K562 (cell line): ENCODE data around the gene RNU6-1. TPM values are rescaled to one million over a fixed set of nuclear protein-coding genes. Genes with fewer than 3 reads are reported as not detected.

Experiments
- ATAC-seq: fragments of 200-7000 bp; cut with Tn5 transposase; 3 replicates; pipeline ENCODE4 v1.9.1; 2020; ENCODE audit warnings: moderate library complexity
- BruUV-seq: library from RNA; stranded (reverse); fragments of 400-500 nt; replicated peaks from 2 replicates; lab custom pipeline; 2021; lab: Mats Ljungman, UMichigan
- CTCF ChIA-PET: fragments of 300-600 bp; formaldehyde crosslinking; extraction: SDS; loops from one replicate; lab custom pipeline; 2021; ENCODE audit warnings: low intra/inter-chr PET ratio; lab: Yijun Ruan, JAX
- POLR2A ChIA-PET: fragments of 300-600, 350-650 bp; sonication (Branson Sonifier 250); formaldehyde crosslinking; extraction: SDS; loops from one replicate; lab custom pipeline; 2021; ENCODE audit warnings: antibody characterized with exemption, inconsistent platforms; lab: Yijun Ruan, JAX
- DNase-seq, 4 experiments: peaks; one replicate each; pipeline versions ENCODE4 v3.0.0 to v3.0.0-alpha.2; 2011 to 2018; ENCODE audit warnings: low spot score in 3 of 4, mixed read lengths in 3 of 4; ENCODE audit errors: extremely low read depth in 1 of 4
- FAIRE-seq: peaks from 2 replicates; lab custom pipeline; 2011; peaks lifted over from hg19 to GRCh38; lab: Jason Lieb, UNC
- H2AFZ ChIP-seq: 2 replicates; pipeline ENCODE4 v1.6.0; 2011; ENCODE audit warnings: low read depth, low read length, control low read depth, inconsistent platforms
- H3K27ac ChIP-seq: fragments of 200-600 bp; 3 replicates; pipeline ENCODE4 v1.8.0; 2011; ENCODE audit warnings: low read depth, mild to moderate bottlenecking, control low read depth, inconsistent platforms, low read length, moderate library complexity, mixed read lengths; ENCODE audit errors: extremely low read depth
- H3K27me3 ChIP-seq, 2 experiments: fragments of 300-600 bp in 1 of 2; 2 replicates in 1 of 2; 3 replicates in 1 of 2; pipeline versions ENCODE4 v1.6.0 to v1.8.0; 2011; ENCODE audit warnings: inconsistent platforms in 2 of 2, low read length in 2 of 2, mild to moderate bottlenecking in 1 of 2, mixed read lengths in 1 of 2, moderate library complexity in 1 of 2; ENCODE audit not compliant: control insufficient read depth in 2 of 2, insufficient read depth in 2 of 2
- H3K36me3 ChIP-seq: fragments of 300-600 bp; 3 replicates; pipeline ENCODE4 v1.8.0; 2011; ENCODE audit warnings: mild to moderate bottlenecking, low read length, inconsistent platforms; ENCODE audit not compliant: control insufficient read depth, insufficient read depth
- H3K4me1 ChIP-seq, 2 experiments: fragments of 200-600 bp in 1 of 2; replicated peaks in 1 of 2; 2 replicates in 1 of 2; 3 replicates in 1 of 2; pipeline versions ENCODE4 v1.5.1 to v1.8.0; 2011; ENCODE audit warnings: inconsistent platforms in 2 of 2, low read length in 2 of 2, mild to moderate bottlenecking in 1 of 2, mixed read lengths in 1 of 2, moderate library complexity in 1 of 2; ENCODE audit not compliant: control insufficient read depth in 2 of 2, insufficient read depth in 2 of 2
- H3K4me2 ChIP-seq: 2 replicates; pipeline ENCODE4 v1.6.1; 2011; ENCODE audit warnings: low read length, control low read depth, inconsistent platforms, mixed read lengths; ENCODE audit not compliant: insufficient read depth
- H3K4me3 ChIP-seq: fragments of 200-600 bp; sonication (generic), shearing (Covaris generic); 2 replicates; pipeline ENCODE4 v1.5.1; 2016; ENCODE audit warnings: control low read depth, inconsistent platforms
- H3K79me2 ChIP-seq: fragments of 200-600 bp; 3 replicates; pipeline ENCODE4 v1.8.0; 2011; ENCODE audit warnings: low read length, inconsistent platforms; ENCODE audit not compliant: control insufficient read depth, insufficient read depth
- H3K9ac ChIP-seq, 2 experiments: 2 replicates each; pipeline versions ENCODE4 v1.6.0 to v1.6.1; 2011; ENCODE audit warnings: low read depth in 2 of 2, low read length in 2 of 2, control low read depth in 1 of 2, inconsistent platforms in 1 of 2, mild to moderate bottlenecking in 1 of 2, mixed read lengths in 1 of 2; ENCODE audit not compliant: insufficient read depth in 1 of 2
- H3K9me1 ChIP-seq: one replicate; pipeline ENCODE4 v1.6.0; 2011; ENCODE audit warnings: inconsistent platforms, mild to moderate bottlenecking, low read length, moderate library complexity; ENCODE audit not compliant: control insufficient read depth, insufficient read depth
- H3K9me3 ChIP-seq: replicated peaks from 2 replicates; pipeline ENCODE4 v1.5.1; 2011; ENCODE audit warnings: low read depth, low read length, inconsistent platforms; ENCODE audit not compliant: control insufficient read depth, insufficient read depth
- H4K20me1 ChIP-seq: replicated peaks from 2 replicates; pipeline ENCODE4 v1.6.1; 2011; ENCODE audit warnings: low read length, inconsistent platforms, mixed read lengths; ENCODE audit not compliant: control insufficient read depth, insufficient read depth
- GATA2 ChIP-seq: sonication (generic); formaldehyde crosslinking; IDR thresholded peaks from 2 replicates; pipeline ENCODE4 v1.4.0; 2020; ENCODE audit warnings: mild to moderate bottlenecking, missing genetic modification reagents
- IRF2 ChIP-seq: sonication (generic); formaldehyde crosslinking; IDR thresholded peaks from 2 replicates; pipeline ENCODE4 v1.8.1; 2022; ENCODE audit warnings: mild to moderate bottlenecking, missing genetic modification reagents
- NELFE ChIP-seq: IDR thresholded peaks from 2 replicates; pipeline ENCODE4 v1.6.1; 2011; ENCODE audit warnings: mild to moderate bottlenecking; ENCODE audit not compliant: insufficient read depth, insufficient read length
- OTX1 ChIP-seq: fragments of 450-650 bp; formaldehyde crosslinking; IDR thresholded peaks from 2 replicates; pipeline ENCODE4 v1.4.0; 2022; ENCODE audit warnings: mild to moderate bottlenecking
- TRIM28 ChIP-seq: fragments of 450-650 bp; IDR thresholded peaks from 2 replicates; pipeline ENCODE4 v1.6.1; 2017
- WGBS: fragments of 100-300 bp; shearing (Covaris generic); methylation state at CpG from one replicate; pipeline ENCODE4 v1.1.6; 2016; ENCODE audit warnings: low coverage, mixed read lengths; ENCODE audit not compliant: insufficient coverage; ENCODE audit errors: missing lambda C conversion rate; 5-methylcytosine and 5-hydroxymethylcytosine counted together
- in situ Hi-C: fragments of 300-500 bp; cut with MboI; formaldehyde crosslinking; loops from 4 replicates; pipeline ENCODE4 v1.15.0; 2018; ENCODE audit warnings: inconsistent platforms, mixed read lengths
- intact Hi-C: fragments of 100-400 bp; cut with micrococcal nuclease; formaldehyde crosslinking; loops from 2 replicates; pipeline ENCODE4 v1.14.2; 2022
- polyA plus RNA-seq, 8 experiments: library from polyadenylated mRNA; depleted of rRNA in 4 of 8; stranded (reverse) in 5 of 8; unstranded in 3 of 8; fragments of >200 nt; fragmentation: Nextera tagmentation in 2 of 8; fragmentation: Illumina TruSeq in 1 of 8; extraction: Ambion mirVana in 2 of 8; extraction: Trizol in 1 of 8; gene quantifications; 2 replicates each; pipeline versions ENCODE4 v1.2.1 to v1.2.3, GENCODE V29; 2011 to 2014; ENCODE audit warnings: inconsistent platforms in 1 of 8, missing spikeins in 1 of 8
- total RNA-seq, 7 experiments: library from RNA; depleted of rRNA in 6 of 7; stranded (reverse); fragments of >200 nt in 6 of 7; fragmentation: Illumina TruSeq in 2 of 7; extraction: Trizol in 2 of 7; gene quantifications; 2 replicates each; pipeline versions ENCODE4 v1.2.1 to v1.2.3, GENCODE V29; 2011 to 2021; ENCODE audit warnings: low replicate concordance in 1 of 7
- TF ChIP-seq, protein P1 (sequence below): sonication (generic); formaldehyde crosslinking; IDR thresholded peaks from 2 replicates; pipeline ENCODE4 v1.8.0; 2022; ENCODE audit warnings: mild to moderate bottlenecking, missing genetic modification reagents
- TF ChIP-seq, protein P2 (sequence below): fragments of 250-450 bp; sonication (Bioruptor Pico); IDR thresholded peaks from 2 replicates; pipeline ENCODE4 v1.8.0; 2021; ENCODE audit warnings: moderate library complexity, mild to moderate bottlenecking, inconsistent platforms
- TF ChIP-seq, protein P3 (sequence below): fragments of 200-800 bp; sonication (Bioruptor generic); IDR thresholded peaks from 2 replicates; pipeline ENCODE4 v1.6.1; 2016; ENCODE audit warnings: missing genetic modification characterization, missing compliant biosample characterization
- TF ChIP-seq, protein P4 (sequence below): IDR thresholded peaks from 2 replicates; pipeline ENCODE4 v1.6.1; 2016; ENCODE audit warnings: missing genetic modification characterization, missing compliant biosample characterization
- TF ChIP-seq, protein P5 (sequence below): fragments of 250-450 bp; sonication (Bioruptor Pico); IDR thresholded peaks from 2 replicates; pipeline ENCODE4 v1.8.0; 2022; ENCODE audit warnings: inconsistent platforms

The RNU6-1 gene
- total and polyA plus RNA-seq, 9 of the 15 experiments (the other 6 are each of a cell fraction or from before 2014, with no cell fraction given) = not detected

DNA sequence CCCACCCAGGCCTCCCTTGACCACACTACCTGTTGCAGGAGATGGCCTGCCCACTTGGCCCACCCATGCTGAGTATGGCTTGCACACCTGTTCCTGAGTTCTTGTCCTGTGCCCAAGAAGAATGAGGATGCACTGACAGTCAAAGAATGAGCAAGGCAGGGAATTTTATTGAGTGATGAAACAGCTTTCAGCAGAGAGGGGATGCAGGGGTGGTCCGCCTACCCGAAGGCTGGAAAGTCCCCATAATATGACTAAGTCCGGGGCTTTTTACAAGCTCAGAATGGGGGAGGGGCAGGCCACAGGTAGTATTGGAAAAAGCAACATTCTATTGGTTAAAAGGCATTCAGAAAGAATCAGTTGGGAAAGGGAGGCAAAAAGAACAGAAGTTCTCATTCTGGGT is 29.9 kb upstream of the RNU6-1 start:
- H3K9ac ChIP-seq = no peak overlapping the region
- WGBS = 49% methylated on average over 3 of the region's 3 CpGs
- no peaks in the 10 kb centered on the region for H4K20me1 ChIP-seq
- no peak overlapping the region for H2AFZ ChIP-seq
- FAIRE-seq (no peak), ATAC-seq (no peak), DNase-seq (no peak)
- H3K36me3 ChIP-seq = no peaks in the 10 kb centered on the region
- no peaks in the 10 kb centered on the region for H3K4me1 ChIP-seq
- H3K4me2 ChIP-seq = no peak overlapping the region
- CTCF ChIA-PET = no interaction called here
- no peak overlapping the region for H3K4me3 ChIP-seq
- no peaks in the 10 kb centered on the region for H3K9me1 ChIP-seq
- intact Hi-C loops (no loop called here), in situ Hi-C loops (no loop called here)
- no TSS peak for BruUV-seq
- H3K27ac ChIP-seq = no peak overlapping the region
- H3K79me2 ChIP-seq = no peaks in the 10 kb centered on the region
- no peaks in the 10 kb centered on the region; the same call in 1 of the 2 replicates for H3K9me3 ChIP-seq
- H3K27me3 ChIP-seq = no peaks in the 10 kb centered on the region
- POLR2A ChIA-PET = no interaction called here
- no peak for TF ChIP-seq GATA2 (CRISPR knock-in tag)
- TF ChIP-seq, protein P1, sequence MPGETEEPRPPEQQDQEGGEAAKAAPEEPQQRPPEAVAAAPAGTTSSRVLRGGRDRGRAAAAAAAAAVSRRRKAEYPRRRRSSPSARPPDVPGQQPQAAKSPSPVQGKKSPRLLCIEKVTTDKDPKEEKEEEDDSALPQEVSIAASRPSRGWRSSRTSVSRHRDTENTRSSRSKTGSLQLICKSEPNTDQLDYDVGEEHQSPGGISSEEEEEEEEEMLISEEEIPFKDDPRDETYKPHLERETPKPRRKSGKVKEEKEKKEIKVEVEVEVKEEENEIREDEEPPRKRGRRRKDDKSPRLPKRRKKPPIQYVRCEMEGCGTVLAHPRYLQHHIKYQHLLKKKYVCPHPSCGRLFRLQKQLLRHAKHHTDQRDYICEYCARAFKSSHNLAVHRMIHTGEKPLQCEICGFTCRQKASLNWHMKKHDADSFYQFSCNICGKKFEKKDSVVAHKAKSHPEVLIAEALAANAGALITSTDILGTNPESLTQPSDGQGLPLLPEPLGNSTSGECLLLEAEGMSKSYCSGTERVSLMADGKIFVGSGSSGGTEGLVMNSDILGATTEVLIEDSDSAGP (CRISPR knock-in tag) = no peak
- TF ChIP-seq, protein P2, sequence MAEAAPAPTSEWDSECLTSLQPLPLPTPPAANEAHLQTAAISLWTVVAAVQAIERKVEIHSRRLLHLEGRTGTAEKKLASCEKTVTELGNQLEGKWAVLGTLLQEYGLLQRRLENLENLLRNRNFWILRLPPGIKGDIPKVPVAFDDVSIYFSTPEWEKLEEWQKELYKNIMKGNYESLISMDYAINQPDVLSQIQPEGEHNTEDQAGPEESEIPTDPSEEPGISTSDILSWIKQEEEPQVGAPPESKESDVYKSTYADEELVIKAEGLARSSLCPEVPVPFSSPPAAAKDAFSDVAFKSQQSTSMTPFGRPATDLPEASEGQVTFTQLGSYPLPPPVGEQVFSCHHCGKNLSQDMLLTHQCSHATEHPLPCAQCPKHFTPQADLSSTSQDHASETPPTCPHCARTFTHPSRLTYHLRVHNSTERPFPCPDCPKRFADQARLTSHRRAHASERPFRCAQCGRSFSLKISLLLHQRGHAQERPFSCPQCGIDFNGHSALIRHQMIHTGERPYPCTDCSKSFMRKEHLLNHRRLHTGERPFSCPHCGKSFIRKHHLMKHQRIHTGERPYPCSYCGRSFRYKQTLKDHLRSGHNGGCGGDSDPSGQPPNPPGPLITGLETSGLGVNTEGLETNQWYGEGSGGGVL (CRISPR knock-in tag) = no peak
- TF ChIP-seq, protein P3, sequence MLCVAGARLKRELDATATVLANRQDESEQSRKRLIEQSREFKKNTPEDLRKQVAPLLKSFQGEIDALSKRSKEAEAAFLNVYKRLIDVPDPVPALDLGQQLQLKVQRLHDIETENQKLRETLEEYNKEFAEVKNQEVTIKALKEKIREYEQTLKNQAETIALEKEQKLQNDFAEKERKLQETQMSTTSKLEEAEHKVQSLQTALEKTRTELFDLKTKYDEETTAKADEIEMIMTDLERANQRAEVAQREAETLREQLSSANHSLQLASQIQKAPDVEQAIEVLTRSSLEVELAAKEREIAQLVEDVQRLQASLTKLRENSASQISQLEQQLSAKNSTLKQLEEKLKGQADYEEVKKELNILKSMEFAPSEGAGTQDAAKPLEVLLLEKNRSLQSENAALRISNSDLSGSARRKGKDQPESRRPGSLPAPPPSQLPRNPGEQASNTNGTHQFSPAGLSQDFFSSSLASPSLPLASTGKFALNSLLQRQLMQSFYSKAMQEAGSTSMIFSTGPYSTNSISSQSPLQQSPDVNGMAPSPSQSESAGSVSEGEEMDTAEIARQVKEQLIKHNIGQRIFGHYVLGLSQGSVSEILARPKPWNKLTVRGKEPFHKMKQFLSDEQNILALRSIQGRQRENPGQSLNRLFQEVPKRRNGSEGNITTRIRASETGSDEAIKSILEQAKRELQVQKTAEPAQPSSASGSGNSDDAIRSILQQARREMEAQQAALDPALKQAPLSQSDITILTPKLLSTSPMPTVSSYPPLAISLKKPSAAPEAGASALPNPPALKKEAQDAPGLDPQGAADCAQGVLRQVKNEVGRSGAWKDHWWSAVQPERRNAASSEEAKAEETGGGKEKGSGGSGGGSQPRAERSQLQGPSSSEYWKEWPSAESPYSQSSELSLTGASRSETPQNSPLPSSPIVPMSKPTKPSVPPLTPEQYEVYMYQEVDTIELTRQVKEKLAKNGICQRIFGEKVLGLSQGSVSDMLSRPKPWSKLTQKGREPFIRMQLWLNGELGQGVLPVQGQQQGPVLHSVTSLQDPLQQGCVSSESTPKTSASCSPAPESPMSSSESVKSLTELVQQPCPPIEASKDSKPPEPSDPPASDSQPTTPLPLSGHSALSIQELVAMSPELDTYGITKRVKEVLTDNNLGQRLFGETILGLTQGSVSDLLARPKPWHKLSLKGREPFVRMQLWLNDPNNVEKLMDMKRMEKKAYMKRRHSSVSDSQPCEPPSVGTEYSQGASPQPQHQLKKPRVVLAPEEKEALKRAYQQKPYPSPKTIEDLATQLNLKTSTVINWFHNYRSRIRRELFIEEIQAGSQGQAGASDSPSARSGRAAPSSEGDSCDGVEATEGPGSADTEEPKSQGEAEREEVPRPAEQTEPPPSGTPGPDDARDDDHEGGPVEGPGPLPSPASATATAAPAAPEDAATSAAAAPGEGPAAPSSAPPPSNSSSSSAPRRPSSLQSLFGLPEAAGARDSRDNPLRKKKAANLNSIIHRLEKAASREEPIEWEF (CRISPR knock-in tag) = no peak
- no peak for TF ChIP-seq IRF2
- TF ChIP-seq, protein P4, sequence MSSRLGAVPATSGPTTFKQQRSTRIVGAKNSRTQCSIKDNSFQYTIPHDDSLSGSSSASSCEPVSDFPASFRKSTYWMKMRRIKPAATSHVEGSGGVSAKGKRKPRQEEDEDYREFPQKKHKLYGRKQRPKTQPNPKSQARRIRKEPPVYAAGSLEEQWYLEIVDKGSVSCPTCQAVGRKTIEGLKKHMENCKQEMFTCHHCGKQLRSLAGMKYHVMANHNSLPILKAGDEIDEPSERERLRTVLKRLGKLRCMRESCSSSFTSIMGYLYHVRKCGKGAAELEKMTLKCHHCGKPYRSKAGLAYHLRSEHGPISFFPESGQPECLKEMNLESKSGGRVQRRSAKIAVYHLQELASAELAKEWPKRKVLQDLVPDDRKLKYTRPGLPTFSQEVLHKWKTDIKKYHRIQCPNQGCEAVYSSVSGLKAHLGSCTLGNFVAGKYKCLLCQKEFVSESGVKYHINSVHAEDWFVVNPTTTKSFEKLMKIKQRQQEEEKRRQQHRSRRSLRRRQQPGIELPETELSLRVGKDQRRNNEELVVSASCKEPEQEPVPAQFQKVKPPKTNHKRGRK (tag) = no peak
- TF ChIP-seq NELFE = no peak
- TF ChIP-seq, protein P5, sequence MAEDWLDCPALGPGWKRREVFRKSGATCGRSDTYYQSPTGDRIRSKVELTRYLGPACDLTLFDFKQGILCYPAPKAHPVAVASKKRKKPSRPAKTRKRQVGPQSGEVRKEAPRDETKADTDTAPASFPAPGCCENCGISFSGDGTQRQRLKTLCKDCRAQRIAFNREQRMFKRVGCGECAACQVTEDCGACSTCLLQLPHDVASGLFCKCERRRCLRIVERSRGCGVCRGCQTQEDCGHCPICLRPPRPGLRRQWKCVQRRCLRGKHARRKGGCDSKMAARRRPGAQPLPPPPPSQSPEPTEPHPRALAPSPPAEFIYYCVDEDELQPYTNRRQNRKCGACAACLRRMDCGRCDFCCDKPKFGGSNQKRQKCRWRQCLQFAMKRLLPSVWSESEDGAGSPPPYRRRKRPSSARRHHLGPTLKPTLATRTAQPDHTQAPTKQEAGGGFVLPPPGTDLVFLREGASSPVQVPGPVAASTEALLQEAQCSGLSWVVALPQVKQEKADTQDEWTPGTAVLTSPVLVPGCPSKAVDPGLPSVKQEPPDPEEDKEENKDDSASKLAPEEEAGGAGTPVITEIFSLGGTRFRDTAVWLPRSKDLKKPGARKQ (CRISPR knock-in tag) = no peak
- no peak for TF ChIP-seq TRIM28
- no peak for TF ChIP-seq OTX1 (CRISPR knock-in tag)
